ENCODE data around the gene VSIG10. TPM values are rescaled to one million over a fixed set of nuclear protein-coding genes. Genes with fewer than 3 reads are reported as not detected.
"Not testable (repeated sequence)": the region's sequence is repeated elsewhere in the genome, so short reads cannot be mapped to it uniquely, and the experiment has no call there.

VSIG10 gene
- total and polyA plus RNA-seq, 10 donors: 4.9 to 22.9 (median 13.4) TPM

DNA sequence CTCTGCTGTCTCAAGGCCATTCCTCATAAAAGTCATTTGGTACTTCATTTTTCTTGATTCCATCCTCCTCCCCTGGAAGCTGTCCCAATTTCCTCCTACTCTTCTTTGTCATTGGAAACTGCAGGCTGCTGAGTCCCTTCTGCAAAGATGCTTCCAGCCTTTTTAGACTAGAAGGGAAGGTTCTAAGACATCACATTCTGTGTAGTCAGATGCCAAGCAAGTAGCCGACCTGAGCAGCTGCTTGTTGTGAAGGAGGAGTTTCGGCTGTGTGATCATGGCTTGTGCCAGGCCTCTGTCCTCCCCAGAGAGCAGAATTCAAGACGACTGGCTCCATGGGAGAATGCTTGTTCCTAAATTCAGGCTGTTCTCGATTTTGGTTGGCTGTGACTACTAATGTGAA, 78.6 kb downstream of the VSIG10 start:
- WGBS, 5 donors: 84 to 96% (median 92%) methylated on average over 4 of the region's 4 CpGs
- DNase-seq: no peak
- TF ChIP-seq POLR2AphosphoS5 (IDR thresholded peaks at IDR 0.05) (no peak), POLR2A (IDR thresholded peaks at IDR 0.05) (no peak)
- TF ChIP-seq, protein P1, sequence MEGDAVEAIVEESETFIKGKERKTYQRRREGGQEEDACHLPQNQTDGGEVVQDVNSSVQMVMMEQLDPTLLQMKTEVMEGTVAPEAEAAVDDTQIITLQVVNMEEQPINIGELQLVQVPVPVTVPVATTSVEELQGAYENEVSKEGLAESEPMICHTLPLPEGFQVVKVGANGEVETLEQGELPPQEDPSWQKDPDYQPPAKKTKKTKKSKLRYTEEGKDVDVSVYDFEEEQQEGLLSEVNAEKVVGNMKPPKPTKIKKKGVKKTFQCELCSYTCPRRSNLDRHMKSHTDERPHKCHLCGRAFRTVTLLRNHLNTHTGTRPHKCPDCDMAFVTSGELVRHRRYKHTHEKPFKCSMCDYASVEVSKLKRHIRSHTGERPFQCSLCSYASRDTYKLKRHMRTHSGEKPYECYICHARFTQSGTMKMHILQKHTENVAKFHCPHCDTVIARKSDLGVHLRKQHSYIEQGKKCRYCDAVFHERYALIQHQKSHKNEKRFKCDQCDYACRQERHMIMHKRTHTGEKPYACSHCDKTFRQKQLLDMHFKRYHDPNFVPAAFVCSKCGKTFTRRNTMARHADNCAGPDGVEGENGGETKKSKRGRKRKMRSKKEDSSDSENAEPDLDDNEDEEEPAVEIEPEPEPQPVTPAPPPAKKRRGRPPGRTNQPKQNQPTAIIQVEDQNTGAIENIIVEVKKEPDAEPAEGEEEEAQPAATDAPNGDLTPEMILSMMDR (IDR thresholded peaks at IDR 0.05 in 8 of 11, conservative IDR thresholded peaks at IDR 0.05 in 3 of 11): no peak
- no peaks in the 10 kb centered on the region for H3K9me3 ChIP-seq
- H3K4me3 ChIP-seq: no peak overlapping the region
- intact Hi-C loops (cut with DNase I; ENCODE audit: low total_unique reads): no loop called here
- H3K4me1 ChIP-seq: no peaks in the 10 kb centered on the region
- peaks cover 4 to 98% (median 54%) of the 10 kb centered on the region in 6 donors for H3K36me3 ChIP-seq
- no peaks in the 10 kb centered on the region for H3K27me3 ChIP-seq (replicated peaks in 1 of 7)
- no peak overlapping the region for H3K27ac ChIP-seq

DNA sequence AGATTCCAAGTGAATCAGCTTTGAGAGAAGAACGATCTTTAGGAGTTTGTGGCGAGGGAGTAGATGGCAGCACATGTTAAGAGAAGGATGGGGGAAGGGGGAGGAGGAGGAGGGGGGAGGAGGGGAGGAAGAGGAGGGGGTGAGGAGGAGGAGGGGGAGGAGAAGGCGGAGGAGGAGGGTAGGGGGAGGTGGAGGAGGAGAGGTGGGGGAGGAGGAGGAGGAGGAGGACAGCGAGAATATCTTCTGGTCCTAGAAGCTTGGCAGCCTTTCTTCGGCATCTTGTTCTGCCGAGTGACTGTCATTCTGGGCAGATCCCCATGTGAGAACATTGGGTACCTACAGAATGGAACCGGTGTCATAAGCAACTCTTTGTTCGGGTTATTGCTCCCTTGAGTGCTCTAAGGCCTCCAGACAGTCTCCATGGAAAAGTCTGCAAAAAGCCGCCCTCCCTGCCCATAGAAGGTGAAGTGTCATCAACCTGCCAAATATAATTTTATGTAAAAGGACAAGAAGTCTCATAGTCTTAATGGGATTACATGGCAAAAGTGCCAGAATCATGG, 80.4 kb downstream of the VSIG10 start:
- no peak overlapping the region for H3K4me3 ChIP-seq
- H3K4me1 ChIP-seq: peaks cover 0 to 2% (median 0%) of the 10 kb centered on the region in 6 donors
- intact Hi-C loops (cut with DNase I; ENCODE audit: low total_unique reads): no loop called here
- H3K27me3 ChIP-seq (replicated peaks in 1 of 7): no peaks in the 10 kb centered on the region
- no peak overlapping the region for H3K27ac ChIP-seq
- peaks cover 4 to 98% (median 58%) of the 10 kb centered on the region in 6 donors for H3K36me3 ChIP-seq
- DNase-seq: no peak
- TF ChIP-seq, protein P1 (IDR thresholded peaks at IDR 0.05 in 8 of 11, conservative IDR thresholded peaks at IDR 0.05 in 3 of 11): no peak
- no peak for TF ChIP-seq POLR2A (IDR thresholded peaks at IDR 0.05)
- WGBS, 5 donors: 85 to 88% (median 86%) methylated on average over 9 of the region's 9 CpGs
- no peaks in the 10 kb centered on the region for H3K9me3 ChIP-seq

DNA sequence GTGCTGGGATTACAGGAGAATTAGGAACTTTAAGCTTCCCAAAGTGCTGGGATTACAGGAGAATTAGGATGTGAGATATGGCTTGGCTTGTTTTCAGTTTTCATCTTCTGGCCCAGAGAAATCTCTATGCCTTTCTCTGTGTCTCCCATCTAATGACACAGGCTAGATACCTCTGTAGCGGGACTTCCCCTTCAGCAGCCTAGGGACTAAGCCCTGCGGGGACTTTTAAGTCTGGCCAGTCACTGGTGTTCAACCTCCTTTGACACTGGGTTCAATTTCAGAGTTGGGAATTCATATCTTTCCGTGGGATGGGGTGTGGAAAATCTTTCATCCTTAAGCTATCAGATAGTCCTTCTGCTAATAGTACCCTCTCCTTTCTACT, 81.1 kb downstream of the VSIG10 start:
- DNase-seq: no peak
- no peak overlapping the region for H3K27ac ChIP-seq
- no peaks in the 10 kb centered on the region for H3K9me3 ChIP-seq
- no peaks in the 10 kb centered on the region for H3K27me3 ChIP-seq (replicated peaks in 1 of 7)
- WGBS, 5 donors: 86 to 98% (median 95%) methylated on average over 3 of the region's 3 CpGs
- peaks cover 0 to 9% (median 3%) of the 10 kb centered on the region in 6 donors for H3K4me1 ChIP-seq
- H3K4me3 ChIP-seq: no peak overlapping the region
- intact Hi-C loops (cut with DNase I; ENCODE audit: low total_unique reads): no loop called here
- H3K36me3 ChIP-seq: peaks cover 4 to 94% (median 52%) of the 10 kb centered on the region in 6 donors
- TF ChIP-seq POLR2AphosphoS5 (IDR thresholded peaks at IDR 0.05) (no peak), POLR2A (IDR thresholded peaks at IDR 0.05) (no peak)
- TF ChIP-seq, protein P1 (IDR thresholded peaks at IDR 0.05 in 8 of 11, conservative IDR thresholded peaks at IDR 0.05 in 3 of 11): no peak

DNA sequence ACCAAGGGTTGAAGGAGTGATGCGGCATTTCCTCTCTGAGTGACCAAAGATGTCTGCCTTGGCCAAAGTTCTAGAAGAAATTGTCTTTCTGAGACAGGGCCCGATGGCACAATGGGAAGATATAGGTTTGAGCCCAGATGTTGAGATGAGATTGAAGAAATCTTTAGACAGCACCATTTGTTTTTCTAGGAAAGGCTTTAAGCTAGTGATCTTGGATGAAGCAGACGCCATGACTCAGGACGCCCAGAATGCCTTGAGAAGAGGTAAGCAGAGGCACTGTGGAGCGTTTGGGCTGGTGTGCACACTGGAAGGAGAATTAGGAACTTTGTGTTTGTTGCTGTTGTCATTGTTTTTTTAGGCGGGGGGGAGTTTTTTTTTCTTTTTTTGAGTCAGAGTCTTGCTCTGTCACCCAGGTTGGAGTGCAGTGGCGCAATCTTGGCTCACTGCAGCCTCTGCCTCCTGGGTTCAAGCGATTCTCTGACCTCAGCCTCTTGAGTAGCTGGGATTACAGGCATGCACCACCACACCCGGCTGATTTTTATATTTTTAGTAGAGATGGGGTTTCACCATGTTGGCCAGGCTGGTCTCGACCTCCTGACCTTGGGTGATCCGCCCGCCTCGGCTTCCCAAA, 81.6 kb downstream of the VSIG10 start:
- 90 to 98% (median 93%) methylated on average over 13 of the region's 13 CpGs for WGBS, 5 donors
- H3K9me3 ChIP-seq; H3K27ac ChIP-seq; intact Hi-C loops (cut with DNase I; ENCODE audit: low total_unique reads); DNase-seq; H3K4me3 ChIP-seq; H3K27me3 ChIP-seq (replicated peaks in 1 of 7): not testable (repeated sequence)
- Histone ChIP-seq H3K4me1 (peaks cover 0 to 14% (median 8%) of the 10 kb centered on the region in 6 donors), H3K36me3 (peaks cover 4 to 88% (median 49%) of the 10 kb centered on the region in 6 donors)

Measured in spleen (tissue), 11 donors.